Lower leg skin (tissue), 4 donors: ENCODE results near the gene USP46. TPM values are rescaled to one million over a fixed set of nuclear protein-coding genes. Genes with fewer than 3 reads are reported as not detected.

Experiments
- DNase-seq, 2 donors: peaks; one replicate each; pipeline ENCODE4 v3.0.0-alpha.2; 2019; ENCODE audit warnings: low spot score in 2 of 2
- H3K4me3 ChIP-seq: fragments of 200-600 bp; sonication (generic); 2 replicates; pipeline ENCODE4 v1.5.1; 2017; ENCODE audit warnings: mild to moderate bottlenecking, low read depth; ENCODE audit not compliant: poor library complexity, severe bottlenecking
- POLR2A ChIP-seq, 2 donors: fragments of 450-650 bp; IDR thresholded peaks; one replicate each; pipeline ENCODE4 v1.6.1; 2016 to 2017; ENCODE audit warnings: antibody characterized with exemption in 2 of 2, mild to moderate bottlenecking in 1 of 2, moderate library complexity in 1 of 2
- WGBS, 2 donors: methylation state at CpG; one replicate each; pipeline ENCODE4 v1.1.5; 2018; 5-methylcytosine and 5-hydroxymethylcytosine counted together
- intact Hi-C: fragments of 100-400 bp; cut with DNase I; formaldehyde crosslinking; loops from one replicate; pipeline ENCODE4 v1.15.0; 2023; ENCODE audit warnings: low total_unique reads
- total RNA-seq, 4 donors: library from RNA; depleted of rRNA; stranded (reverse); fragments of >200 nt; gene quantifications; one replicate each; pipeline ENCODE4 v1.1.0, GENCODE V29; 2016
- TF ChIP-seq, protein P1 (sequence below), 3 donors: fragments of 450-650 bp; IDR thresholded peaks; one replicate each; pipeline ENCODE4 v1.5.1; 2016; ENCODE audit warnings: antibody characterized with exemption in 3 of 3, mild to moderate bottlenecking in 3 of 3, moderate library complexity in 2 of 3

USP46 gene
- total RNA-seq, 4 donors from 2014 or later, result 7.5 to 16.7 (median 12.5) TPM

DNA sequence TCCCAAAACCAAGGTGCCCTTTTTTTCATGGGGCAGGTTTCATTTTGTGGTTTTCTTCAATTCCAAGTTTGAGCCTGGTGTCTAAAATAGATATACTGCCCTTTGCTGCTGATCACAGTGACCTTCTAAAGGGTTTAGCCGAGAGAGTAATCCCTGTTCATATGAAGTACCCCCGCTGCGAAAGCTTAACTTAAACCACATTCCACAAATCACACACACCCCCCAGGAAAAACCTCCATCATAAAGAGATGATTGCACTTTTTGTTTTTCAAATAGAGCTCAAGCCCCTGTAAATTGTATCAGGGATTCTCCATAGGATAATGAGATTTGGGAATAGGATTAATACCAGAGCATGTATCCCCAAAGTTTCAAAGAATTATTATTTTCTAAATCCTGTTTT lies 90.8 kb downstream of the USP46 start:
- H3K4me3 ChIP-seq, result no peak overlapping the region

DNA sequence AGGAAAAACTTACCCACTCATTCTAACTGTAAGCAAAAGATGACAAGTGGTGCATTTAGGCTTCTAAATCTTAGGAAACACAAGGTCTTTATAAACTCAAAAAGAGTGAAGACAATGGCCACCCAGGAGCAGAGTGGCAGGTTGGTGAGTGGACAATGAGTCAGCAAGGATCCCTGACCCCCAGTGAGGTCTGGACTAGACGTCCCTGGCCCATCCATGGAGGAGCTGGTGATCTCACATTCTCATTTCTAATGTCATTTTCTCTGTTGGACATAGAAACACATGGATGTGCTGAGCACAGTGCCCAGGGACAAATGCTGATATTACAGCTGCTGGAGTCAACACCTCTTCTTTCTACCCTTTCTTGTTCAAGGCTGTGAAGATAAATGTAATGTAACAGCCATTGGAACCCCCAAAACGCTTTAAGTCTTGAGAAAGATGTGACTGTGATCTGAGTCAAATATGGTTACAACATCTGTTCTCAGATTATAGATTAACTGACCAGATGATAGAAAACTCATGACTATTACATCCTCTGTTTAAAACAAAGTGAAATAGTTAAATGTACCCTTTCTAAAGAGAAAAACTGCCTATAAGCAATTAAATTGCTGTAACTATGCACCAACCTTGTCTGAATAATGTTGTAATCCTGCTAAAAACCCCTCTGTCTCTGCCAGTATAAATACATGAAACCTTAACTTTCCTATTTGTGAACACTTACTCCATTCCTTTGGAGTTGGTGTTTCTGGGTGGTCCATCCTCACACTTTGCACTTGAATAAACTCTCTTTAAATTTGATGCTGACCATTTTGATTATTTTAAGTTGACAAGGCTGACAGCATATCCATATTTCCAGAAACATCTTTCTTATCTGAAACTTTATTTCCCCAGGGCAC lies 92.7 kb downstream of the USP46 start:
- no peak overlapping the region for H3K4me3 ChIP-seq
- intact Hi-C loops, result no loop called here
- no peak for DNase-seq
- 74 to 75% methylated on average over 2 of the region's 2 CpGs for WGBS, 2 donors
- TF ChIP-seq, protein P1, sequence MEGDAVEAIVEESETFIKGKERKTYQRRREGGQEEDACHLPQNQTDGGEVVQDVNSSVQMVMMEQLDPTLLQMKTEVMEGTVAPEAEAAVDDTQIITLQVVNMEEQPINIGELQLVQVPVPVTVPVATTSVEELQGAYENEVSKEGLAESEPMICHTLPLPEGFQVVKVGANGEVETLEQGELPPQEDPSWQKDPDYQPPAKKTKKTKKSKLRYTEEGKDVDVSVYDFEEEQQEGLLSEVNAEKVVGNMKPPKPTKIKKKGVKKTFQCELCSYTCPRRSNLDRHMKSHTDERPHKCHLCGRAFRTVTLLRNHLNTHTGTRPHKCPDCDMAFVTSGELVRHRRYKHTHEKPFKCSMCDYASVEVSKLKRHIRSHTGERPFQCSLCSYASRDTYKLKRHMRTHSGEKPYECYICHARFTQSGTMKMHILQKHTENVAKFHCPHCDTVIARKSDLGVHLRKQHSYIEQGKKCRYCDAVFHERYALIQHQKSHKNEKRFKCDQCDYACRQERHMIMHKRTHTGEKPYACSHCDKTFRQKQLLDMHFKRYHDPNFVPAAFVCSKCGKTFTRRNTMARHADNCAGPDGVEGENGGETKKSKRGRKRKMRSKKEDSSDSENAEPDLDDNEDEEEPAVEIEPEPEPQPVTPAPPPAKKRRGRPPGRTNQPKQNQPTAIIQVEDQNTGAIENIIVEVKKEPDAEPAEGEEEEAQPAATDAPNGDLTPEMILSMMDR (IDR thresholded peaks at IDR 0.05), result no peak
- TF ChIP-seq POLR2A (IDR thresholded peaks at IDR 0.05), result no peak

More for the DNA sequence above, 90.8 kb downstream of the USP46 start:
- intact Hi-C loops, result no loop called here
- WGBS, 2 donors, result 84 to 92% methylated on average over 3 of the region's 3 CpGs
- DNase-seq, result no peak
- TF ChIP-seq, protein P1 (IDR thresholded peaks at IDR 0.05), result no peak
- TF ChIP-seq POLR2A (IDR thresholded peaks at IDR 0.05), result no peak

DNA sequence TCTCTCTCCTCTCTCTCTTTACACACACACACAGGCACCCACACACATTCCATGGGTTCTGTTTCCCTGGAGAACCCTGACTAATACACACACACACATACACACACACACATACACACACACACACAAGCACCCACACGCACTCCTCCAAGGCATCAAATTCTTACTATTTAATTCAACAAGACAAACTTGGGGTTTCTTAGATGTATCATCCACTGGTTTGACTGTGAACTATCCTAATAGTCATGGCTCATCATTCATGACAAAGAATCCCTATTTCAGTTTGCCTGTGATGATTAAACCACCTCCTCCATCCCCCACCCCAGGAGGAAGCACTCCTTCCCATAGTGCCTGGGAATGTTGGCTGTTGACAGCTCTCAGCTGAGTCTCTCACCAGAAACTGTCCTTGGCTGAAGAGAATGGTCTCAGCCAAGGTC lies 98.2 kb downstream of the USP46 start:
- intact Hi-C loops, result no loop called here
- 82 to 89% methylated on average over 1 of the region's 1 CpG for WGBS, 2 donors
- DNase-seq, result no peak
- TF ChIP-seq, protein P1 (IDR thresholded peaks at IDR 0.05), result no peak
- TF ChIP-seq POLR2A (IDR thresholded peaks at IDR 0.05), result no peak
- no peak overlapping the region for H3K4me3 ChIP-seq

DNA sequence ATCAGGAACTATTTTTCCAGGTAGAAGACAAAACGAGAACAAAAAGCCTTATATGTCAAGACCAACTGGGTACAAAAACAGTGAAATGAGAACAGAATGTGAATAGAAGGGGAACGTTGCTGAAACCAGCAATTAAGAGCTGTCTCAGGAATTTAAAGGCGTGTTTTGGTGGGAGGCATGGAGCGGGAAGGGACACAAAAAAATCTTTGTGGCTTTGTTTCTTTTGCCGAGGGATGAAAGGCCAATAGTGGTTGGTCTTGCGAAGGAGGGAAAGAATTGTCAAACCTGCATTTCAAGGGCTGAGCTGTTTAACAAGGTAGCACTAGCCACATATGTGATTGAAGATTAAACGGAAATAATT lies 103.8 kb downstream of the USP46 start:
- H3K4me3 ChIP-seq, result no peak overlapping the region
- no peak for TF ChIP-seq POLR2A (IDR thresholded peaks at IDR 0.05)
- TF ChIP-seq, protein P1 (IDR thresholded peaks at IDR 0.05), result no peak
- no peak for DNase-seq
- 44 to 45% methylated on average over 7 of the region's 7 CpGs for WGBS, 2 donors
- intact Hi-C loops, result no loop called here

- intact Hi-C loops, result no loop called here
- DNase-seq, result no peak
- 18 to 25% methylated on average over 5 of the region's 5 CpGs for WGBS, 2 donors
Measured at GRCh38 chr4:52554612-52555355, 104.3 kb downstream of the USP46 start.

More at GRCh38 chr4:52554612-52555355, 104.3 kb downstream of the USP46 start:
- TF ChIP-seq, protein P1 (IDR thresholded peaks at IDR 0.05), result no peak
- no peak for TF ChIP-seq POLR2A (IDR thresholded peaks at IDR 0.05)
- no peak overlapping the region for H3K4me3 ChIP-seq
